HG03045 (cell line): ENCODE measurements around the gene STK4.
A peak's percentile ranks its signal among the peaks of the same experiment; 100 is the strongest.

Source experiments
- ATAC-seq: cut with Tn5 transposase; IDR thresholded peaks from one replicate; pipeline ENCODE4 v1.9.1; 2021; ENCODE audit warnings: mild to moderate bottlenecking, moderate library complexity; ENCODE audit not compliant: unreplicated experiment

STK4 gene

GRCh38 chr20:44966030-44966961, at the start of gene STK4:
Gene STK4 (plus strand): TSS chr20:44966512. CDS start chr20:44966569, 57 bp downstream.
- ATAC-seq = peak; percentile 70

GRCh38 chr20:44916586-44916985, 49.7 kb upstream of the STK4 start:
- ATAC-seq = no peak

GRCh38 chr20:44917399-44917798, 48.9 kb upstream of the STK4 start:
- no peak for ATAC-seq

- ATAC-seq = no peak
These were observed 48.0 kb upstream of the STK4 start for GRCh38 chr20:44918342-44918741.

- ATAC-seq = no peak
These were observed 47.6 kb upstream of the STK4 start for GRCh38 chr20:44918761-44919160.

GRCh38 chr20:44921447-44921846, 44.9 kb upstream of the STK4 start:
- ATAC-seq = no peak

- ATAC-seq = no peak
These were observed 41.8 kb upstream of the STK4 start for GRCh38 chr20:44924541-44924940.

GRCh38 chr20:44928595-44928994, 37.7 kb upstream of the STK4 start:
- ATAC-seq = no peak

GRCh38 chr20:44930517-44931168, 35.7 kb upstream of the STK4 start:
- no peak for ATAC-seq

GRCh38 chr20:44931911-44932310, 34.4 kb upstream of the STK4 start:
- no peak for ATAC-seq

GRCh38 chr20:44932916-44933315, 33.4 kb upstream of the STK4 start:
- no peak for ATAC-seq

GRCh38 chr20:44936510-44936909, 29.8 kb upstream of the STK4 start:
- no peak for ATAC-seq

- no peak for ATAC-seq
These were observed 27.7 kb upstream of the STK4 start for GRCh38 chr20:44938637-44939036.

GRCh38 chr20:44941120-44941691, 25.1 kb upstream of the STK4 start:
- ATAC-seq = no peak

- no peak for ATAC-seq
These were observed 23.9 kb upstream of the STK4 start for GRCh38 chr20:44942264-44942973.

GRCh38 chr20:44943828-44944227, 22.5 kb upstream of the STK4 start:
- ATAC-seq = no peak

- no peak for ATAC-seq
These were observed 21.1 kb upstream of the STK4 start for GRCh38 chr20:44945261-44945660.

GRCh38 chr20:44946271-44946852, 19.9 kb upstream of the STK4 start:
- ATAC-seq = no peak

- no peak for ATAC-seq
These were observed 18.2 kb upstream of the STK4 start for GRCh38 chr20:44948107-44948506.

GRCh38 chr20:44948513-44948912, 17.8 kb upstream of the STK4 start:
- no peak for ATAC-seq

- no peak for ATAC-seq
These were observed 15.9 kb upstream of the STK4 start for GRCh38 chr20:44950368-44950767.
